Fibroblast of villous mesenchyme (primary cell): ENCODE data around the gene SLC24A3. TPM values are rescaled to one million over a fixed set of nuclear protein-coding genes. Genes with fewer than 3 reads are reported as not detected.

Experiments used
- DNase-seq: peaks from one replicate; pipeline ENCODE4 v3.0.0-alpha.2; 2010; ENCODE audit warnings: low read depth
- H3K4me3 ChIP-seq: 2 replicates; pipeline ENCODE4 v1.5.1; 2011; ENCODE audit warnings: low read depth, mild to moderate bottlenecking, low read length
- CTCF ChIP-seq: IDR thresholded peaks from 2 replicates; pipeline ENCODE4 v1.5.1; 2012; ENCODE audit warnings: low read depth, mild to moderate bottlenecking, low read length; ENCODE audit not compliant: insufficient read depth
- total RNA-seq: library from RNA; depleted of rRNA; stranded (reverse); fragments of >200 nt; gene quantifications from 2 replicates; pipeline ENCODE4 v1.2.3, GENCODE V29; 2012

SLC24A3 gene
- total RNA-seq, 1 donor, result 0.86 TPM

- TF ChIP-seq CTCF, result no peak
These were observed 260.9 kb downstream of the SLC24A3 start for GRCh38 chr20:19473216-19473921.

GRCh38 chr20:19473922-19474286, 261.5 kb downstream of the SLC24A3 start:
- no peak for DNase-seq
- no peak for TF ChIP-seq CTCF
- no peak overlapping the region for H3K4me3 ChIP-seq

More at GRCh38 chr20:19473216-19473921, 260.9 kb downstream of the SLC24A3 start:
- no peak overlapping the region for H3K4me3 ChIP-seq
- no peak for DNase-seq

GRCh38 chr20:19478320-19478895, 266.0 kb downstream of the SLC24A3 start:
- DNase-seq, result no peak
- TF ChIP-seq CTCF, result no peak
- H3K4me3 ChIP-seq, result no peak overlapping the region

GRCh38 chr20:19482726-19483125, 270.3 kb downstream of the SLC24A3 start:
- DNase-seq, result no peak
- H3K4me3 ChIP-seq, result no peak overlapping the region
- no peak for TF ChIP-seq CTCF

GRCh38 chr20:19483309-19483708, 270.9 kb downstream of the SLC24A3 start:
- no peak overlapping the region for H3K4me3 ChIP-seq
- TF ChIP-seq CTCF, result no peak
- no peak for DNase-seq

GRCh38 chr20:19486446-19486845, 274.0 kb downstream of the SLC24A3 start:
- TF ChIP-seq CTCF, result no peak
- DNase-seq, result no peak
- H3K4me3 ChIP-seq, result no peak overlapping the region
